Amniotic epithelial cell (primary cell): ENCODE data around the gene DCC.

ENCODE experiments used
- DNase-seq: peaks from one replicate; pipeline ENCODE4 v3.0.0-alpha.2; 2010; ENCODE audit warnings: low read depth

DCC gene

DNA sequence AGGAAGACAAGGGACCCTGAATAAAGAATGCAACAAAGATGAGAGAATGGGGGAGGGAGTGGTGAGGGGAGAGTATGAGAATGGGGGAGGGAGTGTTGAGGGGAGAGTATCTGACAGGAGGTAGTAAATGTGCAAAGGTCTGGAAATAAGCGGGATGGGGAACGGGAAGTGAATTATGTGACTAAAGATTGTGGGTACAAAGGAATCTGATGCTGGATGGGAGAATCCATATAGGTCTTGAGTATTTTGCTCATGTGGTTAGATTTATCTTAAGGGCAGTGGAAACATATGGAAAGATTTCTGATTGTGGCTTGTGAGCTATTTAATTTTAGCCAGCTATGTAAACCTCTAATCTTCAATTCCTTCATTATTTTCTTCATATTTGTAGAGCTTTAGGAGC lies 593.4 kb downstream of the DCC start:
- no peak for DNase-seq

DNA sequence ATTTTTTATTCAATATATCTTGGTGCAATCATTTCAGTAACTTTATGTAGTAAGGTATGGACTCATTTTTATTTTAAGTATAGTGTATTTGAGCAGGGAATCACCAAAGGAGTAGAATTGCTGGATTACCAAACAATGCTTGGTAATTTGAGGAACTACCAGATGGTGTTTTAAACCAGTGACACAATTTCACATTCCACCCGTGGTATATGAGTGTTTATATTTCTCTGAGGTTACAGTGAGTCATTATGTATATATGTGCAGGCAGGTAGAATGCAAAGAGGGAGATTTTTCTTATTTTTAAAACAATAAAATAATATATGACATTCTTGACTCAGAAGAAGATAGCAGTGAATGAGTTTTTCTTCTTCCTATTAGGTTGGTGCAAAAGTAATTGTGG lies 596.9 kb downstream of the DCC start:
- no peak for DNase-seq

DNA sequence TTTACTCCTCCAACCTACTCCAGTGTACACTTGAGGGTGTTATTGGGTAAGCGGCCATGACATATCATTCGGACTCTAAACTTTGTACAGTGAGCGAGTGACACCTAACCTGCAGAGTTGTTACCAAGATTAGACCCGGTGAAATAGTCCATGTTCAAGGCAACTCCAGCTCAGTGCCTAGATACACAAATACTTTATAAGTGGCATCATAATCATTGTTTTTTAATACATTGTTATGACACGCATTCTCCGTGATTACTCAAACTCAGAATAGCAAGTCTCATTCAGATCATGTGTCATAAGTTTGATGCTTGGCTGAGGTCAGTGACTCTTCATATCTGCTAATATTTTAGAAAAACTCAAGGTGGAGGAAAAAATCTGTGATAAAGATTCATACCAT lies 597.8 kb downstream of the DCC start:
- no peak for DNase-seq

DNA sequence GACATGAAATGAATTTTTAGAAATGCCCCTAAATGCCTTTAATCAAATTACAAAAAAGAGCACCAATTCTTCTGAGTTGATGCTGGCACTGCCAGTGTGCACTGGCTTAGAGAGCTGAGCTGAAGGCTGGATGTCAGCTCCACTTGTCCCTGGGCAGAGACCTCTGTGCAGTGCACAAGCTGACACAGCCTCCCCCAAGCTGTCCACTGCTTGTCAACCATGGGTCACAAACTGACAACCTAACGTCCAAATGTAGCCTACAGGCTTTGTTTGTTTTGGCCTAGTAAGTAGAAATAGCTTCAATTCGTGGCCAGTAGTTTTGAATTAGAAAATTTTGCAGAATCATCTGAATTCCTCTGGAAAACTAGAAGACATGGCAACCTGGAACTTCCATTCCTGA lies 605.6 kb downstream of the DCC start:
- DNase-seq: no peak

DNA sequence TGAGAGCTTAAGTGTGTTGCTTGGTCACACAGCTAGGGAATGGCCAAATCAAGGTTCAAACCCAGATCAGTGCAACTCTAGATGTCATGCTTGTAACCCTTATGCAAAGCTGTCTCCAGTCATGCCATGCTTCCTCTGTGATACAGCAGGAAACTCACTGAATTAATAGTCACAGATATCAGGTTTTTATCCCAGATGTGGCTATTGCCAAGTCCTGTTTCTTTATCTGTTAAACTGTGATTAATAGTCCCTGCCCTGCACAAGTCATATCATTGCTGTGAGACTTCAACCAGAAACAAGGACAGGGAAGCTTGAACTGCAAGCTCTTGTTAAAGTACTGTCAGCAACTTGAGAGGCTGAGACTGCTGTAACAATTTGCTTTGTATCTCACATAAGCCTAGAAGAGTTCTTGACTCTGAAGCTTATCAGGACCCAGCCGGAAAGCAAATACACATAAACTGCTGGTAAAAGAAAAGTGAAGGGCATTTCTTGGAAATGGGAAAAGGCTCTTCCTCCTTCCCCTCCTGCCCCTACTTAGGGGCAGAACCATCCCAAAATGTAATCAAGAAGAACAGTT lies 609.0 kb downstream of the DCC start:
- no peak for DNase-seq

DNA sequence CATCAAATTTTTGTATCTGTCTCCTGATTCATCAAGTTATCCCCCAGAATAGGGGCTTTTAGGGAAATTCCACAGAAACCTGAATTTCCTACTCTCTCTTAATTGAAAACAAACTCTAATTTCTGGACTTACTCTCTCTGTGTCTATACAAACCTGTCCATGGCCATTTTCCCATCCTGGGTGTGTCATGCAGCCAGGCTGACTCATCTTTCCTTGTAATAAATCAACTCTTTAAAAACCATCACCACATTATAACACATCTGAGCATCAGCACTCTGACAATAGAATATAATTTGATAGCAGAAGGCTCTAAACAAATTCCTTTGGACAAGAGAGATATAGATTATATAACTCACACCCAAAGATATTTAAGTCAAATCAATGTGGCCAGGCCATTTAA lies 610.2 kb downstream of the DCC start:
- DNase-seq: no peak

DNA sequence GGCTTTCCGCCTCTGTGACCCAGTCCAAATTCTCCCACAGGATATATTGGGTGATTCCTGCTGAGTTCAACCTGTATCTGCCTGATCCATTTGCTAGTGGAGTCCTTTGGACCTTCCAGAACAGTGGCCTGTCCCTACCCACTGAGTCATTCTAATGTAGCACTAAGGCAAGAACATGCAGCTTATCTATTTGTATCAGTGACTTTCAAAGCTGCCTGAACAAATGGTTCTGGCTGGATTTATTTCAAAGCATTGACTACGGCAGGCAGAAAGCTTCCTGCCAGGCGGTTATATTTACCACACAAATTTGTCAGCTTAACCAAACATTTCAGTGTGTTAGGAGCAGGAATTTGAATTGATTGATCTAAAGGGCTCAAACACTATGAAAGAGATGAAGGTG lies 613.4 kb downstream of the DCC start:
- DNase-seq: no peak

DNA sequence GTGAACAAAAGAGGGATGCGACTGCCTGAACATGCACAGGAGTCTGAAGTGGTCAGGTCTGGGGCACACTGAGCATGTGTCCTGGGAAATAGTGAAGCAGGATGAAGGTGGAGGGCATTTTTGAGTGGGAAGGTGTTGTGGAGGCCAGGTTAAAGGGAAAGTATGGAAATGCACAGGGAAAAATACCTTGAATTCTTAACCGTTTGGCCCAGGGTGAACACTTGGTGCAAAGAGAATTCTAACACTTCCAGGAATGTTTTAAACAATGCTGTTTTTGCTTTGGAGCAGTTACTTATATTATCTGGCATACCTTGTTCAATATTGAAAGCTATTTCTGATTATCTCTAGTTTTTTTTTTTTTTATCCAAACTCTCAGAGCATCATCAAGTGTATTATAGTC lies 623.5 kb downstream of the DCC start:
- DNase-seq: no peak

DNA sequence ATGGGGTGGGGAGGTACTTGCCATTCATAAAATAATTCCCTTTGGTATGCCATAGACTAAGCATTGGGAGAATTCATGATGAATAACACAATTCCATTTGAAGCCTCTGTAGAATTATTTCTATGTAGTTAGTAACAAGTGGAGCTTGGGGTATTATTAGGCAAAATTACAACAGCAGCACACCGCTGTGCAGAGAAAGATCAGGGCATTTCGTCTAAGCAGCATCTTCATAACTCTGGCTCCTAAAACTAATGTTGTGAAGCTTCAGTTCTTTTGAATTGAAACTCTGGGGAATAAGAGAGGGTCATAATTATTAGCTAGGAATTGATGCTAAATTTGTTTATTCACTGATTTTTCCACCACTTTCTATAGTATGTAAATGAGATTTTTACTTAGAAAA lies 630.7 kb downstream of the DCC start:
- no peak for DNase-seq

DNA sequence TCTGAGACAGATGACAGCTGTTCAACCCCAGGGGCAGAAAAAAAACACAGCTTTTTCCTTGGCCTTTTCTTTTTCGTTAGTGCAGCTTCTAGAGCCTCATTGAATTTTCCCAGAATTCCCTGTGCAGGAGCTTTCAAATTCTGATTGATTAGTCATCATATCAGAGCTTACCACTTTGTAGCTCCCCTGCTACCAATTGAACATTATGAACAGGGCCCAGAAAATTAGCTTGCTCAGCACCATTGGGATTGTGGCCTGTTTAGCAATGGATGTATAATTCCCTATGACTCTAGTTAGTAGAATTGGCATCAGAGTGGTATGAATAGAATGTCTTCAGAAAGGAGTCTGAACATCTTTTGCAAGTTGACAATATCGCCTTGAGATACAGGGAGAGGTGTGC lies 631.1 kb downstream of the DCC start:
- DNase-seq: no peak

DNA sequence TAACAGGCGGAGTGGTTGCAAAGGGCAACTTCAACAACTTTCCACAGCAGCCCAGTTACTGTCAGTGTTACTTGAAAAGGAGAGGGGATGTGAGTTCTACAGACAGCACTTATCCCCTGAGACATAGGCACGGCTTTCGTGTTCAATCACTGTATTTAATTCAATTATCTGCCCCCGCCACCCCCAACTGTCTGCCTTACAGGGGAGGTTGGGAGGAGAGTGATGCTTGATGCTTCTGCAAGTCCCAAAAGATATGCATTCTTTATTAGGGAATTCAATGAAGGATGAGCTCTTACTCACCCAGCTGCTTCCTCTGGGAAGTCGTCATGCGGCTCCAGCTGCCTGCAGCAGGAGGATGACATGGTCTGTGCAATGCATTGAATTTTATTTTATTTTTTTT lies 639.9 kb downstream of the DCC start:
- DNase-seq: no peak

DNA sequence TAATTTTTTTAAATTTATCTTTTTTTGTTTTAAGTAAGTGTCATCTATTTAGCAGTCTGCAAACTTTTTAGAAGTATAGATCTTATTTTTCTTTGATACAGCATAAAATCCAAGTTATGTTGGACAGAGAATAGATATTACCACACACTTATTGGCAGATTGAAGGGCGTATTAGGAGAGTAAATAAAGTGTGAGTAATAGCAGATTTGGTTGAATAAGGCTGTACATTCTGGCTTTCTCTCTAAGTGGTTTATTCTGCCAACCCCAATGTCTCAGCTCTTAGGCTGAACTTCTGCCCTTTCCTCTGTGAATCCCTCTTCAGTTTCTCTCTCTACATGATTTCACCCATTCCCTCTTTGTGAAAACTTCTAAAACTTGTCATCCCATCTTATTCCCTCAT lies 651.2 kb downstream of the DCC start:
- DNase-seq: no peak

DNA sequence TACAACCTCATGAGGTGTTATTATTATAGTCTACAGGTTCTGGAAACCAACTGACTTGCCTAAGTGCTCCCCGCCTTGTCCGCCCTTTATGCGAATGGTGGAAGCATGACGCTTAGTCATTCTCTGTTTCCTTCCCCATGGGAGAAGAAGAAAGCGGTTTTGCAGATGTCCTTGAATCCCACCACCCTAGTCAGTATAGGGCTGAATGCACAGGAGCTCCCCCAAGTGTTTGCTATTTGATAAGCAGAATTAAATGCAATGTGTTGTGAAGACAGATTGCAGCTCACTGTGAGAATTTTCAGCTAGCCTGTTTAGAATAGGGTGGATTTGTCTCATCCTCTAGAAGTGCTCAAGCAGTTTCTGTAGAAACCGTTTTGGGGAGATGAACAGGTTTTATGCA lies 652.0 kb downstream of the DCC start:
- no peak for DNase-seq

DNA sequence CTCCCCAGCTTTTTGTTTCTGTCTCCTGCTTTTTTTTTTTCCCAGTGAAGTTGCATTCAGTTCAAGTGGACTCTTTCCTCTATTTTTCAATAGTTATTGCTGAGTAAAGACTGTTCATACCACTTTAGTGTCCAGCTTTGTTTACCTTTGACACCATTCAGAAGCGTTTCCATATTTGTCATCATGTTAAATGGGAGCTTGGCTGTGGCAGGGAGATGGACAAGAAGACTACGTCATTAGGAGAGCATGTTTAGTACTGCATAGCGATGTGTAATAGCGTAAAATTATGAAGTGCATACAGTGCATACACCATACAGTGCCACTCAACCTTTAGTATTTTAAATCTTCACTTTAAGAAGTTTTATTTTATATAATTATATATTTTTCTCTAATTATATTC lies 655.9 kb downstream of the DCC start:
- no peak for DNase-seq

DNA sequence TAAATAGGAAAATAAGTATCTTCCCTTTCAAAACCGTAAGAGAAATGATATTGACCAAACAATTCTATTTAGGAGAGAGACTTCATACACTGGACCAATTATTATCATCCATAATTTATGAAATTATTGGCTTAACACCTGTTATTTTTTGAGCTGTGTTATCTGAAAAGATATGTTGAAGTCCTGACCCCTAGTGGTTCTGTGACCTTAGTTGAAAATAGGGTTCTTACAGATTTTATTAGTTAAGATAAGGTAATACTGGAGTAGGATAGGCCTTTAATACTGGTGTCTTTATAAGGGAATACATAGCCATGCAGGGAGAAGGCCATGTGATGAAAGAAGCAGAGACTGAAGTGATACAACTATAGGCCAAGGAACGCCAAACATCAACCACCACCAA lies 659.6 kb downstream of the DCC start:
- DNase-seq: no peak

DNA sequence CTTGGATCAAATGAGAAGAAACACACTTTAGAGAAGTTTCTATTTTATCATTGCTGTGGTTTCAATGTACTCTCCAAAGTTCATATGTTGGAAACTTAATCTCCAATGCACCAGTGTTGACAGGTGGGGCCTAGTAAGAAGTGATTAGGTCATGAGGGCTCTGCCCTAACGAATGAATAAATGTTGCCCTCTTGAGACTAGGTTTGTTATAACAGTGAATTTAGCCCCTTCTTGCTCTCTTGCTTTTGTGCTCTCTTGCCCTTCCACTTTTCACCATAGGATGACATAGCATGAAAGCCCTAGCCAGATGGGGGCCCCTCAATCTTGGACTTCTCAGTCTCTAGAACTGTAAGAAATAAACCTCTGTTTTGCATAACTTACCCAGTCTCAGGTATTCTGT lies 664.8 kb downstream of the DCC start:
- no peak for DNase-seq

DNA sequence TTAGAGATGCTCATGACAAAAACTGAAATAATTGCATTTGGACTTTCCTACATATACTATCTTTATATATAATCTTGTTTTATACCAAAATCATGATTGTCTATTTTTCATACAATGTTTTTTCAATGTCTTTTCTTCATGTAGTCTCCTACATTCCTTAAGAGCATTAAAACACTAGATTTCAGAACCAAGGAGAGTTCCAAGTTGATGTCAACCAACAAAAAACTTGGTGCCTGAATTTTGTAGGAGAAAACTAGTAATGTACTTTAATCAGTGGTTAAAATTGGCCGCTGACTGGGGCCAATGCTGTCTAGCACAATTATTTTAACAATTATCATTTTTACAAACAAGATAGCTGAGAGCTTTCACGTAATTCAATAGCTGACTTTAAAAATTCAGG lies 678.8 kb downstream of the DCC start:
- no peak for DNase-seq

DNA sequence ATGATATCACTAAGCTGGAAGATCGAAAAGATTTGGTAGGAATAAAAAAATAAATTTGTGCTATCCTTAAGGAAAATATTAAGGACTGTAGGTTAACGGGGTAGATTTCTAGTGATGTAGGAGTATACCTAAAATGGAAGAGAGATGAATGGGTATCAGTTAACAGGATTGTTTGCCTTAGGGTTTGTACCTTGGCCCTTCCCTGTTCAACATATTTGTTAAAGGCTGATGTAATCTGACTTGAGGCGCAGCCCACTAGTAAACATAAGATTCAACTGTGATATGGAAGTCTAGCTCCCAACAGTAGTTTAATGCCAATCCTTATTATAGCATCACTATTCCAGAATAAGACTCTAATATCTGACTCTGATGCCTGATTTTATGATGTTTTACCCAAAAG lies 685.2 kb downstream of the DCC start:
- DNase-seq: no peak

DNA sequence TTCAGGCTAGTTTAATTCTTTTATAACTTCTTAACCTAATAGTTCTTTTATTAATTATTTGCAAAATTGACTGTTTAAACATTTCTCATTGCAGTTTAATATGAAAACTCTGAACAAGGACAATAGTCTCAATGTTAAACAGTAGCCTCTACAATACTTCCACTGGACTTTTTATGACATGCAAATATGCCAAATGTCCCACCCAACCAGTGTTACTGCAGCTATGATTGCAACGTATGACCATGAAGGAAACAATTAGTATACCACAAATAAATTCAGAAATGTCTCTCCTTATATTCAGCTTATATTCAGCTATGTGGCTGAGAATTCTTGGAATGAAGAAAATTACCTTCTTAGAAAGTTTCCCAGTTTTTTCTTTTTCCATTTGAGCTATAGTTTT lies 688.6 kb downstream of the DCC start:
- no peak for DNase-seq

DNA sequence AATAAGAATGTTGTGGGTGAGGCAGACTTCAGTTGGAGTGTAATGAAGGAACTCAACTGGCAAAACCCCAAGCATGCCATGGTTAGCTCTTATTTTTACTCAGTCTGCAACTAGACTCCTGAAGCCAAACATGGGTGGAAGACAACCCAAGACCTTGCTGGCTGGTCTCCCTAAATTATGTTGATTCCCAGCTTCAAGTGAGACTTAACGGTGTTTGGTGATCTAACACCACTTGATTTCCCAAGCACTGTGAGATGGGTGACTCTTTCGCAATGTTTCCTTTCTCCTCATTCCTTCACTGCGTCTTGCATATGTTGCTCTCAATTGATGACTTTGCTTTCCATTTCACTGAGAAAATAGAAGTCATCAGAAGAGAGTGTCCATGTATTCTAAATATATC lies 693.1 kb downstream of the DCC start:
- no peak for DNase-seq

DNA sequence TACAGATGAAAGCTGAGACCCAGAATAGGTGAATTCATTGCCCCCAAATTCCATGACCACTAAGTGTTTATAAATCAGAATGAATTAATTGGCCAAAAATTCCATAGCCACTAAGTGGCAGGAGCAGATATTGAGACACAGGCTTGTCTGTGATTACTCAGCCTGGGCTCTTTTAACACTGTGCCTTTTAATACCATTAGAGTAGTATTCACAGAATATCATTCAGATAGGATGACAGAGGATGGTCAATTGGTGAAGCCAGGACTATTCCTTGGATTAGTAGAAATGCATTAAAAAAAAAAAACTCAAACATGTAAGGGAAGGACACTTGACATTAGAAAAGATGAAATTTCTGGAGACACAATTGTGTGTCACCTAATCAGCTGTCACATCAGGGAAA lies 698.6 kb downstream of the DCC start:
- DNase-seq: no peak

DNA sequence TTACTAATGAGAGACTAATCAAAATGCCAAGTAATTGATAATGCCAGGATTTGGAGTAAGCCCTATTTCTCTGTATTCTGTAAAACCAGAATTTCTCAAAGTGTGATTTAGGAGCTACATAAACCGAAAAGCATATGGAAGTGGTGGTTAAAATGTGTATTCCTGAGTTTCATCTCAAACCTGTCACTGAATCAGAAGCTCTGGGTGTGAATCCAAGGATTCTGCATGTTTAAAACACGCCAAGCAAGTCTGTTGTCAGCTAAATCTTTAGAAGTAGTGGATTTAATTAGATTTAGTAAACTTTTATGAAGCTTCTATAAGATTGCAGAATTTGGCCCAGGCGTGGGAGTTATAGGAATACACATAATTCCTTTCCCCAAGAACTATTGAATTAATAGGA lies 700.3 kb downstream of the DCC start:
- no peak for DNase-seq

DNA sequence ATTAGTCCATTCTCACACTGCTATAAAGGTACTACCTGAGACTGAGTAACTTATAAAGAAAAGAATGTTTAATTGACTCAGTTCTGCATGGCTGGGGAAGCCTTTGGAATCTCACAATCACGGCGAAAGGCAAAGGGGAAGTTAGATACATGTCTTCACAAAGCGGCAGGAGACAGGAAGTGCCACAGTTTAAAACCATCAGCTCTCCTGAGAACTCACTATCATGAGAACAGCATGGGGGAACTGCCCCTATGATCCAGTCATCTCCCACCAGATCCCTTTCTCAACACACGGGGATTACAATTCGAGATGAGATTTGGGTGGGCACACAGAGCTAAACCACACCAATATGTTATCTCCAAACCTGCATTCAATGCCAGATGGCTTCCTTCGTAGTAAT lies 716.1 kb downstream of the DCC start:
- no peak for DNase-seq

DNA sequence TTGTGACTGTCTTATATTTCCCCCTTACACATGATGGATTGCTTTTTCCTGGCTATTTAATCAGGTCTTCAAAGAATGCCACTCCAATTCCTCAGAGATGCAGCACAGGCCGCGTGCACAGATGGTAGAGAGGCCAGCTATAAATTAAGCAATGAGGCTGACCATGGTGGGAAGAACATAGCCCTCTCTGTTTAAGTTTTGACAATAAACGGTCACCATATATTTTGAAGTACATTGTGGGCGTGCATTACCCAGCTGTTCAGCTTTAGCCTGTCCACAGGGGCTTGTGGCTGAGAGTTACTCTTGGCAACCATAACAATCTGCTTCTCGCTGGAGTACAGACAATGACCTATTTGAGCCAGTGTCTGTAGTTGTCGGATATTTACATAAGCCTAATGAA lies 730.8 kb downstream of the DCC start:
- DNase-seq: no peak

DNA sequence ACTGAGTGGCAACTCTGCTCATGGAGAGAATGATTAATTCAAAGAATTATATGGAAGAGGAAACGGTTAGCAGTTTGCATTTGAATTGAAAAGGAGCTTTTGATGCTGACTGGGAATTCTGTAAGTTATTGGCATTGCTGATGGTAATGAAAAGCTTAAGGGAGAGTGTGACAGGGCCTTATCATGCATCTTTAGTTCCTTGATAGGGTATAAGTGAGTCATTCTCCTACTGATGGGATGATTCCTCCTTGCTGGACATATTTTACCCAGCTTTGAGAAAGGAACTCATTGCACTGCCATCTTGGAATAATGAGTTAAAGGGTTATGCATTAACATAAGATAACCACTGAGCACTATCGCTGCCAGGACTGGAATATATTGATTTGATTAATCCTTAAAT lies 740.7 kb downstream of the DCC start:
- no peak for DNase-seq
